CD4-positive, alpha-beta T cell (primary cell): ENCODE results near the gene SLC2A1. TPM values are rescaled to one million over a fixed set of nuclear protein-coding genes. Genes with fewer than 3 reads are reported as not detected.

Experiments used
- ATAC-seq: fragments of 200-7000 bp; cut with Tn5 transposase; one replicate; pipeline ENCODE4 v1.10.0; 2022; ENCODE audit warnings: mild to moderate bottlenecking; ENCODE audit not compliant: poor library complexity
- CTCF ChIA-PET: fragments of 350-600 bp; sonication (Branson Sonifier 250); formaldehyde crosslinking; loops from one replicate; lab custom pipeline; 2021; ENCODE audit warnings: antibody characterized with exemption, inconsistent platforms; lab: Charles Lee
- POLR2A ChIA-PET: fragments of 350-600 bp; sonication (Branson Sonifier 250); formaldehyde crosslinking; loops from one replicate; lab custom pipeline; 2021; ENCODE audit warnings: antibody characterized with exemption, inconsistent platforms; lab: Charles Lee
- DNase-seq, 14 experiments: peaks; one replicate each; pipeline ENCODE4 v3.0.0-alpha.2; 2013 to 2020; ENCODE audit warnings: mixed read lengths in 2 of 14
- H3K27ac ChIP-seq, 2 donors: one replicate each; pipeline versions ENCODE4 v1.5.1 to v1.7.0; 2013; ENCODE audit warnings: low read length in 2 of 2, low read depth in 1 of 2, mild to moderate bottlenecking in 1 of 2
- H3K27me3 ChIP-seq, 2 experiments: 1 replicate in 1 of 2; 2 replicates in 1 of 2; pipeline versions ENCODE4 v1.6.1 to v1.7.0; 2013; ENCODE audit warnings: low read length in 2 of 2, control low read depth in 1 of 2, mild to moderate bottlenecking in 1 of 2, moderate library complexity in 1 of 2; ENCODE audit not compliant: insufficient read depth in 2 of 2, control insufficient read depth in 1 of 2
- H3K36me3 ChIP-seq: one replicate; pipeline ENCODE4 v1.6.1; 2013; ENCODE audit warnings: low read length, control low read depth; ENCODE audit not compliant: insufficient read depth
- H3K4me1 ChIP-seq: one replicate; pipeline ENCODE4 v1.6.1; 2013; ENCODE audit warnings: low read length, control low read depth; ENCODE audit not compliant: insufficient read depth
- H3K4me3 ChIP-seq: one replicate; pipeline ENCODE4 v1.5.1; 2013; ENCODE audit warnings: mild to moderate bottlenecking, low read length, moderate library complexity
- H3K9me3 ChIP-seq, 2 experiments: 1 replicate in 1 of 2; 2 replicates in 1 of 2; pipeline versions ENCODE4 v1.6.1 to v1.7.0; 2013; ENCODE audit warnings: low read length in 2 of 2, mild to moderate bottlenecking in 2 of 2, control low read depth in 1 of 2, moderate library complexity in 1 of 2; ENCODE audit not compliant: control insufficient read depth in 1 of 2, insufficient read depth in 1 of 2
- H3K27ac Mint-ChIP-seq: one replicate; pipeline ENCODE4 v1.8.0; 2020; ENCODE audit warnings: mixed read lengths
- H3K27me3 Mint-ChIP-seq: one replicate; pipeline ENCODE4 v1.8.0; 2021; ENCODE audit warnings: mixed read lengths
- H3K36me3 Mint-ChIP-seq: one replicate; pipeline ENCODE4 v1.8.0; 2021; ENCODE audit warnings: low read depth, mixed read lengths
- H3K4me1 Mint-ChIP-seq: one replicate; pipeline ENCODE4 v1.8.0; 2021; ENCODE audit warnings: low read depth, mixed read lengths
- H3K4me3 Mint-ChIP-seq: one replicate; pipeline ENCODE4 v1.8.0; 2020; ENCODE audit warnings: mild to moderate bottlenecking, mixed read lengths
- H3K9me3 Mint-ChIP-seq: one replicate; pipeline ENCODE4 v1.8.0; 2020; ENCODE audit warnings: mixed read lengths
- intact Hi-C, 2 experiments: fragments of 100-400 bp; cut with DNase I in 1 of 2; cut with micrococcal nuclease in 1 of 2; formaldehyde crosslinking; loops; one replicate each; pipeline versions ENCODE4 v1.15.1 to v1.9.0; 2023 to 2025; cut with DNase I, micrococcal nuclease
- total RNA-seq, 174 experiments: library from RNA in 2 of 174; stranded (reverse) in 2 of 174; gene quantifications; one replicate each; pipeline ENCODE4 v1.2.3 and lab custom pipeline; 2021 to 2026
- TF ChIP-seq, protein P1 (sequence below): fragments of 200-600 bp; IDR thresholded peaks from one replicate; pipeline ENCODE4 v1.8.0; 2022; ENCODE audit warnings: antibody characterized with exemption, mild to moderate bottlenecking

Gene SLC2A1
- total RNA-seq, 2 experiments from 2014 or later, result 78.6 to 80.9 TPM

DNA sequence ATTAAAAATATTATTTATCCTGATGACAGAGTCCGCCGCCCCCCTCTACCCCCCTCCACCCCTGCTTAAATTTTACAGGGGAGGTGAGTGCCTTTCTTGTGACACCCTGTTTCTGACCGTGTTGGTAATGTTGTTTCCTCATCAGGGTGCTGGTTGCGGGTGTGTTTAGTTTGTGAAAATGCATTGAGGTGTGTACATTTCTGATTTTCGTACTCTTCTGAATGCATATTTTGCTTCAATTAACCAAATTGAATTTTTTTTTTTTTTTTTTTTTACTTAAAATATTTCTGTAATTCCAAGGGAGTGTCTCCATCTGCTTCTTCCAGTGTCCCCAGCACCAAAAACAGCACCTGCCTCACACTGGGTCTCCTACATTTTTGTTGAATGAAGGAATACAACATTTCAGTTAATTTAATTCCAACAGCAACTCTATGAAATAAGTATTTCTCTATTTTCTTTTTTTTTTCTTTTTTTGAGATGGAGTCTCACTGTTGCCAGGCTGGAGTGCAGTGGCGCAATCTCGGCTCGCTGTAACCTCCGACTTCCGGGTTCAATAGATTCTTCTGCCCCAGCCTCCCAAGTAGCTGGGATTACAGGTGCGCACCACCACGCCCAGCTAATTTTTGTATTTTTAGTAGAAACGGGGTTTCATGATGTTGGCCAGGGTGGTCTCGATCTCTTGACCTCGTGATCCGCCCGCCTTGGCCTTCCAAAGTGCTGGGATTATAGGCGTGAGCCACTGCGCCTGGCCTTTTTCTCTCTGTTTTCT, 5.6 kb upstream of the SLC2A1 start:
- Mint-ChIP-seq H3K27ac (no peak overlapping the region), H3K4me1 (peaks cover 20% of the 10 kb centered on the region), H3K36me3 (peaks cover 3% of the 10 kb centered on the region), H3K4me3 (no peak overlapping the region), H3K9me3 (no peaks in the 10 kb centered on the region), H3K27me3 (no peaks in the 10 kb centered on the region)
- intact Hi-C loops, result no loop called here
- H3K27ac ChIP-seq, result no peak overlapping the region
- ATAC-seq (no peak), DNase-seq (no peak)
- ChIA-PET CTCF (interaction anchor here (0.9 kb wide), 1 partner anchor 41 kb away, joined by 3 read pairs; no protein-coding TSS in a partner anchor), POLR2A (no interaction called here)
- H3K27me3 ChIP-seq, result no peaks in the 10 kb centered on the region
- H3K36me3 ChIP-seq, result no peaks in the 10 kb centered on the region
- TF ChIP-seq, protein P1, sequence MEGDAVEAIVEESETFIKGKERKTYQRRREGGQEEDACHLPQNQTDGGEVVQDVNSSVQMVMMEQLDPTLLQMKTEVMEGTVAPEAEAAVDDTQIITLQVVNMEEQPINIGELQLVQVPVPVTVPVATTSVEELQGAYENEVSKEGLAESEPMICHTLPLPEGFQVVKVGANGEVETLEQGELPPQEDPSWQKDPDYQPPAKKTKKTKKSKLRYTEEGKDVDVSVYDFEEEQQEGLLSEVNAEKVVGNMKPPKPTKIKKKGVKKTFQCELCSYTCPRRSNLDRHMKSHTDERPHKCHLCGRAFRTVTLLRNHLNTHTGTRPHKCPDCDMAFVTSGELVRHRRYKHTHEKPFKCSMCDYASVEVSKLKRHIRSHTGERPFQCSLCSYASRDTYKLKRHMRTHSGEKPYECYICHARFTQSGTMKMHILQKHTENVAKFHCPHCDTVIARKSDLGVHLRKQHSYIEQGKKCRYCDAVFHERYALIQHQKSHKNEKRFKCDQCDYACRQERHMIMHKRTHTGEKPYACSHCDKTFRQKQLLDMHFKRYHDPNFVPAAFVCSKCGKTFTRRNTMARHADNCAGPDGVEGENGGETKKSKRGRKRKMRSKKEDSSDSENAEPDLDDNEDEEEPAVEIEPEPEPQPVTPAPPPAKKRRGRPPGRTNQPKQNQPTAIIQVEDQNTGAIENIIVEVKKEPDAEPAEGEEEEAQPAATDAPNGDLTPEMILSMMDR, result no peak
- no peaks in the 10 kb centered on the region for H3K9me3 ChIP-seq
- no peak overlapping the region for H3K4me3 ChIP-seq
- peaks cover 14% of the 10 kb centered on the region for H3K4me1 ChIP-seq

GRCh38 chr1:42963378-42964043, 4.8 kb upstream of the SLC2A1 start:
- H3K27ac ChIP-seq, result no peak overlapping the region
- peaks cover 27% of the 10 kb centered on the region for H3K4me1 Mint-ChIP-seq
- peak overlapping the region; percentile 23 for H3K4me3 Mint-ChIP-seq
- no peak overlapping the region for H3K27ac Mint-ChIP-seq
- ChIA-PET CTCF (interaction anchor here (0.9 kb wide), 1 partner anchor 40 kb away, joined by 3 read pairs; no protein-coding TSS in a partner anchor), POLR2A (no interaction called here)
- intact Hi-C loops, result no loop called here
- peaks cover 17% of the 10 kb centered on the region for H3K4me1 ChIP-seq
- no peaks in the 10 kb centered on the region for H3K27me3 Mint-ChIP-seq
- H3K9me3 Mint-ChIP-seq, result no peaks in the 10 kb centered on the region
- no peak overlapping the region for H3K4me3 ChIP-seq
- DNase-seq (peak in 1 of 14 experiments; percentile 30), ATAC-seq (no peak)
- no peaks in the 10 kb centered on the region for H3K27me3 ChIP-seq
- TF ChIP-seq, protein P1, result no peak
- no peaks in the 10 kb centered on the region for H3K9me3 ChIP-seq
- peaks cover 10% of the 10 kb centered on the region for H3K36me3 Mint-ChIP-seq
- no peaks in the 10 kb centered on the region for H3K36me3 ChIP-seq

DNA sequence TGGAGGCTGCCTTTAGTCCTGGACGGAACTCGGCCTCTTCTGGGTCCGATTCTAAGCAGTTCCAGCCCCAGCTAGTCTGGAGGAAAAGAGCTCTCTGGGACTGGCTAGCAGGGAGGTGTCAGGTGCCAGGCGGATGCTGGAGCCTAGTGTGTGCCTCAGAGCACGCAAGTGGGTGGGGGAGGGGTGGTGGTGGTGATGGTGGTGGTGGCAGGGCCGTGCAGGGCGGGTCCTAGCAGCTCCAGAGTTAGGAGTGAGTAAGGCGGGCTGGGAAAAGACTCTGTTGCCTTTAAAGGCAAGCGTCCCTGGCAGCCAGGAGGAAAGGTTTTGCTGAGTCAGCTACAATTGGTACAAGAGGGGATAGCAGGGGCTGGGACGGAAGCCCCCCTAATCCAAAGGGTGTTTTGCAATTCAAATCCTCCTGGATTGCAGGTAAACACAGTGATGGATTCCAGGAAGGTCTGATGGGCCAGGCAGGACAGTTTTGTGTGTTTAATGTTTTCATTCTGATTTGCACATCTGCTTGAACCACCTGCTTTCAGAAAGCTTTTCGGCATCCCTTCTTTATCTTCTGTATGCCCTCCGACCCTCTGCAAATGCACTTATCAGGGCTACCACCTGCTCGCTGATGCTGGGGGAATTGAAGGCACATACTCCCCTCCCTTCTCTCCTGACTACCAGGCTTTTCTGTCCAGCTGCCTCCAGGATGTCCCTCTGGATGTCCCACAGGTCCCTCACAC, 4.1 kb upstream of the SLC2A1 start:
- H3K27ac ChIP-seq, result no peak overlapping the region
- H3K4me1 Mint-ChIP-seq, result peaks cover 27% of the 10 kb centered on the region
- DNase-seq (peak in 1 of 14 experiments; percentile 30), ATAC-seq (no peak)
- H3K9me3 ChIP-seq, result no peaks in the 10 kb centered on the region
- H3K36me3 Mint-ChIP-seq, result peaks cover 11% of the 10 kb centered on the region
- no peak overlapping the region for H3K4me3 Mint-ChIP-seq
- no peak overlapping the region for H3K27ac Mint-ChIP-seq
- TF ChIP-seq, protein P1, result no peak
- no peak overlapping the region for H3K4me3 ChIP-seq
- ChIA-PET CTCF (interaction anchor here (0.9 kb wide), 1 partner anchor 40 kb away, joined by 3 read pairs; no protein-coding TSS in a partner anchor), POLR2A (interaction anchor here (1.9 kb wide), 1 partner anchor 30 kb away, joined by 6 read pairs; no protein-coding TSS in a partner anchor)
- intact Hi-C loops, result no loop called here
- no peaks in the 10 kb centered on the region for H3K9me3 Mint-ChIP-seq
- no peaks in the 10 kb centered on the region for H3K27me3 Mint-ChIP-seq
- H3K27me3 ChIP-seq, result no peaks in the 10 kb centered on the region
- peaks cover 17% of the 10 kb centered on the region for H3K4me1 ChIP-seq
- no peaks in the 10 kb centered on the region for H3K36me3 ChIP-seq
